ENCODE results near the gene KCNJ6.

The KCNJ6 gene

GRCh38 chr21:37905291-37905690 lies 11.0 kb downstream of the KCNJ6 start:
- no peak for DNase-seq (ENCODE audit: low spot score)

- DNase-seq (ENCODE audit: low spot score), result no peak
These were observed 11.4 kb downstream of the KCNJ6 start for GRCh38 chr21:37904856-37905255.

- no peak for DNase-seq (ENCODE audit: low spot score)
These were observed 12.9 kb downstream of the KCNJ6 start for GRCh38 chr21:37903396-37903795.

GRCh38 chr21:37899146-37899545 lies 17.1 kb downstream of the KCNJ6 start:
- DNase-seq (ENCODE audit: low spot score), result no peak

- no peak for DNase-seq (ENCODE audit: low spot score)
These were observed 19.5 kb downstream of the KCNJ6 start for GRCh38 chr21:37896788-37897187.

GRCh38 chr21:37891972-37892371 lies 24.3 kb downstream of the KCNJ6 start:
- DNase-seq (ENCODE audit: low spot score), result no peak

GRCh38 chr21:37888659-37889058 lies 27.6 kb downstream of the KCNJ6 start:
- DNase-seq (ENCODE audit: low spot score), result no peak

- DNase-seq (ENCODE audit: low spot score), result no peak
These were observed 29.4 kb downstream of the KCNJ6 start for GRCh38 chr21:37886726-37887299.

GRCh38 chr21:37886120-37886519 lies 30.1 kb downstream of the KCNJ6 start:
- no peak for DNase-seq (ENCODE audit: low spot score)

- peak; percentile 7 for DNase-seq (ENCODE audit: low spot score)
These were observed 37.2 kb downstream of the KCNJ6 start for GRCh38 chr21:37878946-37879660.

- DNase-seq (ENCODE audit: low spot score), result no peak
These were observed 38.2 kb downstream of the KCNJ6 start for GRCh38 chr21:37877888-37878684.

- no peak for DNase-seq (ENCODE audit: low spot score)
These were observed 39.1 kb downstream of the KCNJ6 start for GRCh38 chr21:37877171-37877570.

GRCh38 chr21:37876561-37876960 lies 39.7 kb downstream of the KCNJ6 start:
- no peak for DNase-seq (ENCODE audit: low spot score)

GRCh38 chr21:37874904-37875780 lies 41.1 kb downstream of the KCNJ6 start:
- no peak for DNase-seq (ENCODE audit: low spot score)

- no peak for DNase-seq (ENCODE audit: low spot score)
These were observed 41.8 kb downstream of the KCNJ6 start for GRCh38 chr21:37874481-37874880.

- DNase-seq (ENCODE audit: low spot score), result no peak
These were observed 42.6 kb downstream of the KCNJ6 start for GRCh38 chr21:37873655-37874054.

GRCh38 chr21:37871121-37871862 lies 45.0 kb downstream of the KCNJ6 start:
- DNase-seq (ENCODE audit: low spot score), result no peak

- DNase-seq (ENCODE audit: low spot score), result no peak
These were observed 46.0 kb downstream of the KCNJ6 start for GRCh38 chr21:37870221-37870620.

GRCh38 chr21:37869661-37870060 lies 46.6 kb downstream of the KCNJ6 start:
- no peak for DNase-seq (ENCODE audit: low spot score)

- no peak for DNase-seq (ENCODE audit: low spot score)
These were observed 47.6 kb downstream of the KCNJ6 start for GRCh38 chr21:37868446-37869295.

All from kidney capillary endothelial cell (primary cell).